K562 (cell line): ENCODE results near the gene APC2. TPM values are rescaled to one million over a fixed set of nuclear protein-coding genes. Genes with fewer than 3 reads are reported as not detected.

Experiments used
- CBFA2T2 ChIP-seq: fragments of 450-650 bp; conservative IDR thresholded peaks from 2 replicates; pipeline ENCODE4 v1.6.1; 2017; ENCODE audit warnings: mild to moderate bottlenecking
- CHD7 ChIP-seq: fragments of 200-600 bp; sonication (generic); IDR thresholded peaks from one replicate; pipeline ENCODE4 v1.6.1; 2012; ENCODE audit warnings: mild to moderate bottlenecking, low read depth, low read length, inconsistent platforms
- EP300 ChIP-seq: IDR thresholded peaks from 2 replicates; pipeline ENCODE4 v1.6.1; 2012; ENCODE audit warnings: low read length, improper control_type of control experiment
- HNRNPUL1 ChIP-seq: fragments of 200-400 bp; formaldehyde crosslinking; IDR thresholded peaks from 2 replicates; pipeline ENCODE4 v1.6.1; 2017; ENCODE audit warnings: low read length
- PRPF4 ChIP-seq: fragments of 200-400 bp; formaldehyde crosslinking; IDR thresholded peaks from one replicate; pipeline ENCODE4 v1.6.1; 2017; ENCODE audit warnings: low read length, low read depth, mild to moderate bottlenecking; ENCODE audit not compliant: insufficient read depth, poor library complexity, severe bottlenecking
- RBFOX2 ChIP-seq: fragments of 200-400 bp; formaldehyde crosslinking; IDR thresholded peaks from 2 replicates; pipeline ENCODE4 v1.6.1; 2017; ENCODE audit warnings: low read depth, mild to moderate bottlenecking, low read length, moderate library complexity
- STAG1 ChIP-seq: sonication (generic); formaldehyde crosslinking; IDR thresholded peaks from 2 replicates; pipeline ENCODE4 v1.5.0; 2020; ENCODE audit warnings: missing genetic modification reagents, borderline replicate concordance
- SUPT5H ChIP-seq: fragments of 450-650 bp; IDR thresholded peaks from 2 replicates; pipeline ENCODE4 v1.6.1; 2016
- ZNF274 ChIP-seq: IDR thresholded peaks from 2 replicates; pipeline ENCODE4 v1.6.1; 2011; ENCODE audit warnings: low read depth, mild to moderate bottlenecking, low read length, moderate library complexity, borderline replicate concordance
- ZNF407 ChIP-seq: fragments of 450-650 bp; IDR thresholded peaks from 2 replicates; pipeline ENCODE4 v1.6.1; 2016; ENCODE audit warnings: low read depth
- polyA plus RNA-seq, 8 experiments: library from polyadenylated mRNA; depleted of rRNA in 4 of 8; stranded (reverse) in 5 of 8; unstranded in 3 of 8; fragments of >200 nt; fragmentation: Nextera tagmentation in 2 of 8; fragmentation: Illumina TruSeq in 1 of 8; extraction: Ambion mirVana in 2 of 8; extraction: Trizol in 1 of 8; gene quantifications; 2 replicates each; pipeline versions ENCODE4 v1.2.1 to v1.2.3, GENCODE V29; 2011 to 2014; ENCODE audit warnings: inconsistent platforms in 1 of 8, missing spikeins in 1 of 8
- total RNA-seq, 7 experiments: library from RNA; depleted of rRNA in 6 of 7; stranded (reverse); fragments of >200 nt in 6 of 7; fragmentation: Illumina TruSeq in 2 of 7; extraction: Trizol in 2 of 7; gene quantifications; 2 replicates each; pipeline versions ENCODE4 v1.2.1 to v1.2.3, GENCODE V29; 2011 to 2021; ENCODE audit warnings: low replicate concordance in 1 of 7

APC2 gene
- total and polyA plus RNA-seq, 9 of the 15 experiments (the other 6 are each of a cell fraction or from before 2014, with no cell fraction given), result 0.01 to 0.40 (median 0.05) TPM; not detected in 3

- TF ChIP-seq ZNF274 (no peak), SUPT5H (0 out of 2 replicates have a peak, but pooled peaks have one; percentile 33), STAG1 (CRISPR knock-in tag) (0 out of 2 replicates have a peak, but pooled peaks have one; percentile 11), CHD7 (no peak), HNRNPUL1 (no peak), ZNF407 (no peak), RBFOX2 (peak; percentile 80), EP300 (no peak), CBFA2T2 (no peak), PRPF4 (no peak)
Measured at GRCh38 chr19:1440418-1440801, 9.5 kb upstream of the APC2 start (continued).
